SK-N-DZ (cell line): ENCODE measurements around the gene DIS3L2.

Source experiments
- DNase-seq: peaks from one replicate; pipeline ENCODE4 v3.0.0-alpha.2; 2015; ENCODE audit warnings: low spot score

DIS3L2 gene

DNA sequence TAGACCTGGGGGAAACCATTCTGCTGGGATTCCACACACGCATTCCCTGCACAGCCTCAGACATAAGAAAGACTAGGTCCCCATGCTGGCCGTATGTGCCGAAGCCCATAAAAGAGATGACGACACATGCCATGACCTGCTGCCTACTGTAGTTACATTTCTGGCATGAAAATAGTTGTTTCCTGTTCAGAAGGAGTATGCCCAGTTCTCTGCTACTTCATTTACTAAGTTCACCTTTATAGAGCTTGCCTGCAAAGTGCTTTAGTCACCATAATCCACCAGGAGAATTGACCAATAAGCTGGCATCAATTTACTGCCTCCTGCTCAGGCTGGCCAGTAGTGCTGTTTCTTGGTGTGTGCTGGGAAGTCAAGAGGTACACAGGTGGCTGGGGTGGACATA, 266.8 kb downstream of the DIS3L2 start:
- no peak for DNase-seq

- no peak for DNase-seq
Measured at GRCh38 chr2:232228971-232229894, 267.7 kb downstream of the DIS3L2 start.

DNA sequence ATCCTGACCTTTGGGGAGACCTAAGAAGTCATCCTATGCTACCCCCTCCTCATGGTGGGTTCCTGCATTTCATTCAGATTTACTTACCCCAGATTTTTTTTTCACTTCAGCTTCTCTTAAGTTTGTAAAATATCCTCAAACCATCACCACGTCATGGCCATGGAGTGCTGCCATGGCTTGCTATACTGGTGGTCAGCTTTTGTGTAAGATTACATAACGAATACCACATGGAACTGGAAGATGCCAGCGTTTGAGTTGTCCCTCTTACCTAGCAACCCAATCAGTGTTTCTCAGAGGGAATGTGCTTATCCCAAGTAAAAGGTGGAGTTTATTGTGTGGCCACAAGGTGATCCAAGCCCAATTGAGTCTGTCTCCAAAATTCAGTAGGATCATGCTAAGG, 268.4 kb downstream of the DIS3L2 start:
- DNase-seq = no peak

- no peak for DNase-seq
Measured at GRCh38 chr2:232230560-232230959, 269.0 kb downstream of the DIS3L2 start.

GRCh38 chr2:232231554-232231953, 270.0 kb downstream of the DIS3L2 start:
- DNase-seq = no peak

GRCh38 chr2:232232915-232233314, 271.4 kb downstream of the DIS3L2 start:
- no peak for DNase-seq

- DNase-seq = no peak
Measured at GRCh38 chr2:232234922-232235615, 273.6 kb downstream of the DIS3L2 start.

- no peak for DNase-seq
Measured at GRCh38 chr2:232235716-232236115, 274.2 kb downstream of the DIS3L2 start.

- DNase-seq = no peak
Measured at GRCh38 chr2:232236200-232236599, 274.7 kb downstream of the DIS3L2 start.

DNA sequence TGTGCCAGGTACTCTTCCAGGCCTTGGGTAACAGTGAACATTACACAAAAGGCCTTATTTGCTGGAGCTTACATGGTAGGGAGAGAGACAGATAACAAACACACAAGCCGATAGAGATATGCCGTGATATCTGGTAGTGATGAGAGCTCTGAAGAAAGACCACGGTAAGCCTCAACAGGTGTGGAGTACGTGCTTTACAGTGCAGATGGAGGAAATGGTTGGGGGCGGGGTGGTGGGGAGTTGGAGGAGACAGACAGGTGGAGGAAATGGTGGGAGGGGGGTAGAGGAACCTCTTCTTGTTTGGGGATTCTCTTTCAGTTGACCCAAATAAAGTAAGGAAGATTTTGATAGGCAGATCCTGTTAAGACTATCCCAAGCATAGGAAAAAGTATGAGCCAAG, 276.0 kb downstream of the DIS3L2 start:
- no peak for DNase-seq

DNA sequence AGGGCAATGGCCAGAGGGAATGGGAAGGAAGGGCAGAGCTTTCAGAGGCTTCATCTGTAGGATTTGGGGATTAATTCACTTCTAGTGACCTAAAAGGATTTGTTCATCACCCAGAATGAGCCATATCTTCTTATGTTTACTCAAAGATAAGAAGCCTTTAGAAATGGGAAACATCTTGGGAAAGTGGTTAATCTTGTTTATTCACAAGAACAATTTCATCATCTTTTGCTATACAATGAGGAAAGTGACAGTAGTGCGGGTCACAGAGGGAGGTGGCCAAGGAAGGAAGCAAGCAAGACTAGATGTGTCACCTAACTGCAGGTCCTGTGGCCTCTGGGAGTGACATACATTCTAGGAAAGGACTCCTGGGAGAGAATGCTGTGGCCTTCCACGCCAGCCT, 276.6 kb downstream of the DIS3L2 start:
- no peak for DNase-seq

- DNase-seq = no peak
Measured at GRCh38 chr2:232238596-232238995, 277.1 kb downstream of the DIS3L2 start.

- DNase-seq = no peak
Measured at GRCh38 chr2:232239951-232240681, 278.6 kb downstream of the DIS3L2 start.

- DNase-seq = no peak
Measured at GRCh38 chr2:232240906-232241305, 279.4 kb downstream of the DIS3L2 start.

GRCh38 chr2:232242316-232242715, 280.8 kb downstream of the DIS3L2 start:
- no peak for DNase-seq

DNA sequence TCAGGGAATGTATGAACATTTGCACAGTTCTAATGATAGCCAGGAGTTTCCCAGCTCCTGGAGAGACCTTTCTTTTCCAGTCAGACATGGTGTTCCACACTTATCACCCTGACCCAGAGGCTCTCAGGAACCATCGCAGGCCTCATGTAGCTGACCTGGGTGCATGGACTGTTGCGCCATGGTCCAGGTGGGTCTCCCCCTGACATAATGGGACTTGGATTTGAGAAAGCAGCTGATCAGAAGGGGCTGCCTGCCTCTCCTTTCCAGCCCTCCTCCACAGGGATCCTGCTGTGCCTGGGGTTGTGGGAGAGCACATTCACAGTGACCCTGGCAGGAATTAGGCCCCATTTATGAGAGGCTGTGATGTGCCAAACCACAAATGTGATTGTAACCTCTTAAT, 283.6 kb downstream of the DIS3L2 start:
- DNase-seq = no peak

DNA sequence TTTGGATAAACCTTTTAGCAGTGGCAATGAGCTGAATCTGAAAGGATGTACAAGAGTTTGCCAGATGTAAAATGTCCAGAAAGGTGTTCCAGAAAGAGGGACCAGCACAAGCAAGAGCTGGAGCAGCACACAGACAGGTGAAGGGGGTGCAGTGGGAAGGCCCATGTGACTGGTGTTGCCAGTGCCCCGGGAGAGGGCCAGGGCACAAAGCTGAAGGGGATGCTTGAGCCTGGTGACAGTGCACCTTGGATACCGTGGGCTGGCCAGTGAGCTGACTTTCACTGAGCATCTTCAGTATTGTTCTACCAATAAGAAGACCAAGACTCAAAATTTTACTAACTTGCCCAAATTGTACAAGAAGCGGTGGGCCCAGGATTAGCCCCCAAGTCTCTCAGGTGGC, 284.7 kb downstream of the DIS3L2 start:
- DNase-seq = no peak

DNA sequence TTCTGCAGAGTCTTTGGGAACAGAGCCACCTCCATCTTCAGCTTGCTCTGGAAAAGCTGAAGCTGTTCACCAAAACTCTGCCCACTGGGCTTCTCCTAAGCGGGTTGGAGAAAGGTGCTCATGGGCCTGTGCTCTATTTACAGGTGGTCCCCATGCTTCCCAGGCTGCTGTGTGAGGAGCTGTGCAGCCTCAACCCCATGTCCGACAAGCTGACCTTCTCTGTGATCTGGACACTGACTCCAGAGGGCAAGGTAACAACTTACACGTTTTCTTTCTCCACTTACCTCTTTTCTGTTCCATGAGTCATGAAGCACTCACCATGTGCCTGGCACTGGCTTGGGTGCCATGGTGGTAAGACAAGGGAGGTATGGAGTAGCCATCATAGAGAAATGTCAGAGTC, 287.6 kb downstream of the DIS3L2 start:
- no peak for DNase-seq

DNA sequence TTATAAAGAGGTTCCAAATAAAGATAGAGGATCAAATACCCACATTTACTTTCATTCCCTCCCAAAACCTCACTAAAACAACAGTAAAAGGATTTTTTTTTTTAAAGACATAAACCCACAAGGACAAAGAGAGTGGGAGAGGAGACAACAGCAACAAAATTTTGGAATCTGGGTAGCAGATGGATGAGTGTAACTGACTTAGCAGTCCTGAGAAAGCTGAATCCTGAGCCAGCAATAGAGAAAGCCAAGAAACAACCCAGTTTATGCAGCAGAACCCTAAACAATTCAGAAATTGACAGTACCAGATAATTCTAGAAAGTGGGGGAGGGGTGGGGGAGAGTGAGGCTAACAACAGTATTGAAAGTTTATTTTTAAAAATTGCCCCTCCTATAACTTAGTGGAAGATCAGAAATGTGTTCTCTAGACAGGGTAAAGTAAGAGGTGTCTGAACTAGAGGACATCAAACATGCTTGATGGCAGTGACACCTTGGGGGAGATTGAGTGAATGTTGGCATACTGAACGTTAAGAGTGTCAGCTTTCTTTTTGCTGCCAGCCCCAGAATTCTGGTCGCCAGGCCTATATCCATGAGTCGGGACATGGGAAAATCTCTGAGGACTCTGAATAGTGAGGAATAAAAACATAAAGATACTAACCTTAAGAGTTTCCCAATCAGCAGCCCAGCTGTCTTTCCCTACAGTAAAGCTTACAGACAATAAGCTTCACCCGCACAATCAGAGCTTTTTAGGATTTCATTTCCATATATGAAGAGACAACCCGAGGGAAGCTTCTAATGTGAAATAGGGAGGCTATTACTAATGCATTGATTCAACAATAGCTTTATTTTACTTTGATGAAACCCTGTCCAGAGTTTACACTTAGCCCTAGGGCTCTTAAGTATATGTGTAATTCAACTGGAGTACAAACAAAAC, 289.0 kb downstream of the DIS3L2 start:
- DNase-seq = no peak

DNA sequence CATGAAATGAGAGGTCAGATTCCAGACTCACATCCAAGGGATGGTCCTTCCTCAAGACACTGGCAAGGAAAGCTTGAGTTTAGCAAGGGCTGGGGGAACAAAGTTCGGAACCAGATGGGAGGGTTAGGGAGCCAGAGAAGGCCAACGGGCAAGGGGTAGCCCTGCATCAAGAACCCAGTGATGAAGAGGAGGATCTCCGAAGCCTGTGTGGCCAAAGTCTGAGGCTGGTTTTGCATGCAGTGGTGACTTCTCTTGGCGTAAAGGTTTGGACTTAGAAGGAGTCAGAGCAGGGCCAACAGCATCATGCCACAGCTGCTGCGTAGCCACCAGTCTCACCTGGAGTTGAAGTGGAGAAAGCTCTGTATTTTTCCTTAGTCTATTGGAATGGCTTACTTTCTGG, 293.5 kb downstream of the DIS3L2 start:
- no peak for DNase-seq

- DNase-seq = no peak
Measured at GRCh38 chr2:232260075-232260474, 298.6 kb downstream of the DIS3L2 start.
